ENCODE data around the gene EIF5A. TPM values are rescaled to one million over a fixed set of nuclear protein-coding genes. Genes with fewer than 3 reads are reported as not detected.

Gene EIF5A
- polyA plus RNA-seq, 3 donors, result 465 to 511 (median 485) TPM

DNA sequence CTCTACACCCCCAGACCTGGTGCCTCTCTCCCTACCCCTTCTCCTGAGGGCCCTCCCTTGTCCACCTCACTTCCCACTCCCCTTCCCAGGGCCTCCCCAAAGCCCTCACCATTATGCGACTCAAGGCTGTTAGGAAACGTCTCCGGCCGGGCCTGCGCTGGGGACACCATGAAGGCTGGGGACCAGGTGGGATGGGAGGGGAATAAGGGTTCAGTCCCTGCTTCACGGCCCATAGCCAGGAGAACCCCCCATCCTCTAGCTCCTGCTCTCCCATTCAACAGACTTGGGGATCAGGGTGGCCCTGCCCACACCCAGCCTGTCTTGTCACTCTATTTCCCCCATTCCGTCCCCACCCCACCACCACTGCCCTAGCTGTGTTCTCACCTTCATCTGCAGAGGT is 19.6 kb downstream of the EIF5A start:
- no CpG with 5 or more reads among the region's 7 CpGs for WGBS (ENCODE audit: insufficient coverage)
- Mint-ChIP-seq H3K4me3 (no peak overlapping the region), H3K9me3 (no peaks in the 10 kb centered on the region), H3K27ac (peak overlapping the region in 1 of 7 donors; percentile 42), H3K4me1 (peaks cover 24% of the 10 kb centered on the region), H3K36me3 (peaks cover 34 to 51% of the 10 kb centered on the region in 2 donors), H3K27me3 (ENCODE audit: low read depth in 3 of 3) (peaks cover 0 to 2% (median 0%) of the 10 kb centered on the region in 3 donors)
- Histone ChIP-seq H3K9ac (ENCODE audit: insufficient read depth, low read length, poor library complexity, severe bottlenecking) (no peak overlapping the region), H3K9me3 (replicated peaks in 1 of 2; ENCODE audit: control insufficient read depth in 1 of 2, insufficient read depth in 1 of 2, low read length in 2 of 2) (no peaks in the 10 kb centered on the region), H3K36me3 (replicated peaks in 1 of 2; ENCODE audit: control insufficient read depth in 1 of 2, insufficient read depth in 2 of 2, low read length in 2 of 2) (peaks cover 39 to 47% of the 10 kb centered on the region in 2 donors), H3K4me2 (replicated peaks; ENCODE audit: extremely low read depth, low read length, poor library complexity, severe bottlenecking) (no peak overlapping the region), H3K4me3 (replicated peaks in 1 of 3; ENCODE audit: low read depth in 2 of 3, low read length in 3 of 3) (no peak overlapping the region), H3K27ac (ENCODE audit: low read depth in 1 of 2, low read length in 2 of 2) (no peak overlapping the region), H3K4me1 (ENCODE audit: control insufficient read depth in 1 of 2, insufficient read depth in 2 of 2, low read length in 2 of 2) (peaks cover 27 to 31% of the 10 kb centered on the region in 2 donors), H3K27me3 (ENCODE audit: control insufficient read depth in 2 of 2, insufficient read depth in 2 of 2, low read length in 2 of 2) (no peaks in the 10 kb centered on the region), H4K20me1 (ENCODE audit: insufficient read depth, low read length) (peaks cover 7% of the 10 kb centered on the region), H3K79me2 (ENCODE audit: insufficient read depth, low read length) (peaks cover 18% of the 10 kb centered on the region), H2AFZ (ENCODE audit: insufficient read depth, low read depth, low read length, poor library complexity, severe bottlenecking) (no peak overlapping the region)
- no peak for DNase-seq
- TF ChIP-seq, protein P1, sequence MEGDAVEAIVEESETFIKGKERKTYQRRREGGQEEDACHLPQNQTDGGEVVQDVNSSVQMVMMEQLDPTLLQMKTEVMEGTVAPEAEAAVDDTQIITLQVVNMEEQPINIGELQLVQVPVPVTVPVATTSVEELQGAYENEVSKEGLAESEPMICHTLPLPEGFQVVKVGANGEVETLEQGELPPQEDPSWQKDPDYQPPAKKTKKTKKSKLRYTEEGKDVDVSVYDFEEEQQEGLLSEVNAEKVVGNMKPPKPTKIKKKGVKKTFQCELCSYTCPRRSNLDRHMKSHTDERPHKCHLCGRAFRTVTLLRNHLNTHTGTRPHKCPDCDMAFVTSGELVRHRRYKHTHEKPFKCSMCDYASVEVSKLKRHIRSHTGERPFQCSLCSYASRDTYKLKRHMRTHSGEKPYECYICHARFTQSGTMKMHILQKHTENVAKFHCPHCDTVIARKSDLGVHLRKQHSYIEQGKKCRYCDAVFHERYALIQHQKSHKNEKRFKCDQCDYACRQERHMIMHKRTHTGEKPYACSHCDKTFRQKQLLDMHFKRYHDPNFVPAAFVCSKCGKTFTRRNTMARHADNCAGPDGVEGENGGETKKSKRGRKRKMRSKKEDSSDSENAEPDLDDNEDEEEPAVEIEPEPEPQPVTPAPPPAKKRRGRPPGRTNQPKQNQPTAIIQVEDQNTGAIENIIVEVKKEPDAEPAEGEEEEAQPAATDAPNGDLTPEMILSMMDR (IDR thresholded peaks at IDR 0.05), result no peak
- intact Hi-C loops (cut with micrococcal nuclease), result loop anchor here in 1 of 2 donors (10.0 kb wide), 1 partner anchor 248 kb away; the partner anchor contains the start of gene CD68

DNA sequence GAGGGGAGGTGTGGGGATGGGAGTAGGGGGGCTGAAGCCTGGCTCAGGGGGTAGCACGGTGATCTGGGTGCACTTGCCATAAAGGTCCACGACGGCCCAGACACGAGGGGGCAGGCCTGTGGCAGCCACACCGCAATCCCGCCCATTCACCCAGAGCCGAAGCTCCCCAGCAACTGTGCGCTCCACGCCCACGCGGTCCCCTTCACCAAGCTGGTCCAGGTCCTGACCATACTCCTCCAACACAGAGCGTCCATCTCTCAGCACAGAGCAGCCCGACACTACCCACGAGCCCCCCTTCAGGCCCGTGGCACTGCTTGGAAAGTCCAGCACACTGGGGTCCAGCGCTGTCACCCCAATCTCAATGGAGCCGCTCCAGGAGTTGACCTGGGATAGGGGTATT is 20.1 kb downstream of the EIF5A start:
- H3K36me3 Mint-ChIP-seq, result peaks cover 30 to 46% of the 10 kb centered on the region in 2 donors
- Histone ChIP-seq H3K4me2 (replicated peaks; ENCODE audit: extremely low read depth, low read length, poor library complexity, severe bottlenecking) (no peak overlapping the region), H3K27ac (ENCODE audit: low read depth in 1 of 2, low read length in 2 of 2) (no peak overlapping the region), H4K20me1 (ENCODE audit: insufficient read depth, low read length) (peaks cover 7% of the 10 kb centered on the region), H3K27me3 (ENCODE audit: control insufficient read depth in 2 of 2, insufficient read depth in 2 of 2, low read length in 2 of 2) (no peaks in the 10 kb centered on the region), H3K79me2 (ENCODE audit: insufficient read depth, low read length) (peaks cover 18% of the 10 kb centered on the region), H2AFZ (ENCODE audit: insufficient read depth, low read depth, low read length, poor library complexity, severe bottlenecking) (no peak overlapping the region), H3K4me3 (replicated peaks in 1 of 3; ENCODE audit: low read depth in 2 of 3, low read length in 3 of 3) (no peak overlapping the region), H3K9ac (ENCODE audit: insufficient read depth, low read length, poor library complexity, severe bottlenecking) (no peak overlapping the region), H3K4me1 (ENCODE audit: control insufficient read depth in 1 of 2, insufficient read depth in 2 of 2, low read length in 2 of 2) (peaks cover 31 to 36% of the 10 kb centered on the region in 2 donors), H3K36me3 (replicated peaks in 1 of 2; ENCODE audit: control insufficient read depth in 1 of 2, insufficient read depth in 2 of 2, low read length in 2 of 2) (peaks cover 35 to 43% of the 10 kb centered on the region in 2 donors), H3K9me3 (replicated peaks in 1 of 2; ENCODE audit: control insufficient read depth in 1 of 2, insufficient read depth in 1 of 2, low read length in 2 of 2) (no peaks in the 10 kb centered on the region)
- H3K27me3 Mint-ChIP-seq (ENCODE audit: low read depth in 3 of 3), result peaks cover 0 to 3% (median 0%) of the 10 kb centered on the region in 3 donors
- DNase-seq, result no peak
- H3K27ac Mint-ChIP-seq, result no peak overlapping the region
- H3K4me1 Mint-ChIP-seq, result peaks cover 29% of the 10 kb centered on the region
- H3K4me3 Mint-ChIP-seq, result peak overlapping the region in 1 of 2 donors; percentile 53
- intact Hi-C loops (cut with micrococcal nuclease), result loop anchor here in 1 of 2 donors (10.0 kb wide), 1 partner anchor 247 kb away; the partner anchor contains the start of gene CD68
- 96% methylated on average over 11 of the region's 17 CpGs for WGBS (ENCODE audit: insufficient coverage)
- no peaks in the 10 kb centered on the region for H3K9me3 Mint-ChIP-seq
- TF ChIP-seq, protein P1 (IDR thresholded peaks at IDR 0.05), result no peak

Measured in CD14-positive monocyte (primary cell).